Small intestine (tissue), 7 donors: ENCODE results near the gene FAM234B. TPM values are rescaled to one million over a fixed set of nuclear protein-coding genes. Genes with fewer than 3 reads are reported as not detected.

ENCODE experiments used
- DNase-seq, 2 donors: peaks; one replicate each; pipeline versions ENCODE4 v3.0.0 to v3.0.0-alpha.2; 2013
- FAIRE-seq: peaks from 2 replicates; lab custom pipeline; 2012; peaks lifted over from hg19 to GRCh38; lab: Jason Lieb, UNC
- H3K27ac ChIP-seq, 3 donors: one replicate each; pipeline ENCODE4 v1.5.1; 2013; ENCODE audit warnings: low read length in 2 of 3, mild to moderate bottlenecking in 2 of 3, control low read depth in 1 of 3, inconsistent platforms in 1 of 3, low read depth in 1 of 3, moderate library complexity in 1 of 3
- H3K27me3 ChIP-seq, 3 donors: one replicate each; pipeline ENCODE4 v1.6.1; 2013; ENCODE audit warnings: low read length in 3 of 3, inconsistent platforms in 1 of 3; ENCODE audit not compliant: control insufficient read depth in 3 of 3, insufficient read depth in 3 of 3
- H3K36me3 ChIP-seq, 3 donors: one replicate each; pipeline ENCODE4 v1.6.1; 2013; ENCODE audit warnings: low read length in 3 of 3, inconsistent platforms in 1 of 3, low read depth in 1 of 3, mild to moderate bottlenecking in 1 of 3, moderate library complexity in 1 of 3; ENCODE audit not compliant: control insufficient read depth in 3 of 3, insufficient read depth in 2 of 3
- H3K4me1 ChIP-seq, 3 donors: one replicate each; pipeline ENCODE4 v1.6.1; 2013; ENCODE audit warnings: low read length in 2 of 3, inconsistent platforms in 1 of 3, low read depth in 1 of 3, mild to moderate bottlenecking in 1 of 3, moderate library complexity in 1 of 3; ENCODE audit not compliant: control insufficient read depth in 3 of 3, insufficient read depth in 2 of 3
- H3K4me3 ChIP-seq, 3 donors: one replicate each; pipeline ENCODE4 v1.5.1; 2013; ENCODE audit warnings: low read length in 3 of 3, control low read depth in 1 of 3, inconsistent platforms in 1 of 3, low read depth in 1 of 3, mild to moderate bottlenecking in 1 of 3, moderate library complexity in 1 of 3
- H3K9me3 ChIP-seq, 2 donors: one replicate each; pipeline ENCODE4 v1.6.1; 2013; ENCODE audit warnings: low read depth in 1 of 2, low read length in 1 of 2; ENCODE audit not compliant: control insufficient read depth in 2 of 2, insufficient read depth in 1 of 2
- WGBS, 3 donors: extraction: QIAGEN DNeasy Blood & Tissue Kit; methylation state at CpG; one replicate each; pipeline ENCODE4 v1.1.7; 2013; 5-methylcytosine and 5-hydroxymethylcytosine counted together
- polyA plus RNA-seq, 4 donors: library from polyadenylated mRNA; stranded (reverse) in 3 of 4; unstranded in 1 of 4; fragments of 200-250 nt in 3 of 4; fragments of 120-200 nt in 1 of 4; gene quantifications; one replicate each; pipeline versions ENCODE4 v1.2.1 to v1.2.3, GENCODE V29; 2013
- donor health status: healthy with polysubstance abuse.
- donor health status: control.
- donor health status: control.
- donor health status: Bipolar disorder and iron deficiency.
- donor health status: healthy.

FAM234B gene
- polyA plus RNA-seq, 4 donors, result 0.45 to 7.8 (median 1.4) TPM

GRCh38 chr12:13039328-13039956 is 4.7 kb upstream of the FAM234B start:
- FAIRE-seq, result no peak
- WGBS, 3 donors, result 31 to 49% (median 37%) methylated on average over 5 of the region's 5 CpGs

GRCh38 chr12:13041224-13041623 is 3.0 kb upstream of the FAM234B start:
- Histone ChIP-seq H3K4me3 (no peak overlapping the region), H3K9me3 (no peaks in the 10 kb centered on the region), H3K27ac (no peak overlapping the region), H3K36me3 (no peaks in the 10 kb centered on the region), H3K4me1 (peaks cover 0 to 15% (median 0%) of the 10 kb centered on the region in 3 donors), H3K27me3 (no peaks in the 10 kb centered on the region)
- 87 to 96% (median 93%) methylated on average over 2 of the region's 2 CpGs for WGBS, 3 donors
- FAIRE-seq (no peak), DNase-seq (no peak)

More at GRCh38 chr12:13039328-13039956, 4.7 kb upstream of the FAM234B start:
- H3K27me3 ChIP-seq, result no peaks in the 10 kb centered on the region
- no peaks in the 10 kb centered on the region for H3K36me3 ChIP-seq
- H3K4me1 ChIP-seq, result peaks cover 0 to 15% (median 0%) of the 10 kb centered on the region in 3 donors
- H3K9me3 ChIP-seq, result no peaks in the 10 kb centered on the region
- no peak overlapping the region for H3K4me3 ChIP-seq
- peak; percentile 71 to 74 for DNase-seq
- no peak overlapping the region for H3K27ac ChIP-seq

- H3K4me1 ChIP-seq, result peaks cover 0 to 18% (median 0%) of the 10 kb centered on the region in 3 donors
- H3K9me3 ChIP-seq, result no peaks in the 10 kb centered on the region
- H3K27me3 ChIP-seq, result no peaks in the 10 kb centered on the region
- no peak overlapping the region for H3K27ac ChIP-seq
- no peaks in the 10 kb centered on the region for H3K36me3 ChIP-seq
- no peak for FAIRE-seq
- DNase-seq, result no peak
- H3K4me3 ChIP-seq, result no peak overlapping the region
- WGBS, 3 donors, result 82 to 90% (median 82%) methylated on average over 4 of the region's 4 CpGs
Measured at GRCh38 chr12:13042666-13043230, 1.4 kb upstream of the FAM234B start.

- Histone ChIP-seq H3K27ac (no peak overlapping the region), H3K9me3 (peaks cover 0 to 8% of the 10 kb centered on the region in 2 donors), H3K27me3 (peaks cover 0 to 1% (median 0%) of the 10 kb centered on the region in 3 donors), H3K4me1 (peaks cover 0 to 12% (median 2%) of the 10 kb centered on the region in 3 donors), H3K36me3 (no peaks in the 10 kb centered on the region), H3K4me3 (peak overlapping the region in 2 of 3 donors; percentile 72 to 84)
- no peak for DNase-seq
- FAIRE-seq, result no peak
- WGBS, 3 donors, result 6 to 15% (median 11%) methylated on average over 5 of the region's 5 CpGs
Measured at GRCh38 chr12:13044906-13045299, 722 bp downstream of the FAM234B start.

GRCh38 chr12:13045816-13046215 is 1.6 kb downstream of the FAM234B start:
- peaks cover 0 to 8% of the 10 kb centered on the region in 2 donors for H3K9me3 ChIP-seq
- peaks cover 0 to 2% (median 0%) of the 10 kb centered on the region in 3 donors for H3K27me3 ChIP-seq
- H3K4me1 ChIP-seq, result peaks cover 0 to 7% (median 4%) of the 10 kb centered on the region in 3 donors
- no peak overlapping the region for H3K27ac ChIP-seq
- no peak overlapping the region for H3K4me3 ChIP-seq
- WGBS, 3 donors, result 97 to 98% (median 97%) methylated on average over 8 of the region's 8 CpGs
- DNase-seq, result no peak
- FAIRE-seq, result no peak
- no peaks in the 10 kb centered on the region for H3K36me3 ChIP-seq

DNA sequence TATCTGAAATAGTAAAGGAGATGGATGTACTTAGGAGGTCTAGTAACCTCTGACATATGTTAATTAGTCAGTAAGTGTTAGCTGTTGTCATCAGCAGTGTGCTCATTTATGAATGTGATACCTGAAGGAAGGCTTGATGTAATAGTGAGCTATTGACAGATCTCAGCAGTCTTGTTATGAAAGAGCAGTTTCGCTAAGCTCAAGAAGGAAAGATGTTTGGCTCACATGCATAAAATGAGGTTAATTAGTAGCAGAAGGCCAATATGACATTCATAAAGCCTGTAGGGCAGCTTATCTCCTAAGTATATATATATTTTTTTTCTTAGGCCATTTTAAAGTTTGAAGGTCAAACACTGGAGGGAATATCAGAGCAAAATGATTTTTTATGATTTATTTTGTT is 2.8 kb downstream of the FAM234B start:
- H3K27me3 ChIP-seq, result peaks cover 0 to 2% (median 0%) of the 10 kb centered on the region in 3 donors
- peak overlapping the region in 2 of 3 donors; percentile 15 to 73 for H3K27ac ChIP-seq
- peak; percentile 83 to 87 for DNase-seq
- H3K4me1 ChIP-seq, result peaks cover 0 to 7% (median 4%) of the 10 kb centered on the region in 3 donors
- H3K9me3 ChIP-seq, result peaks cover 0 to 8% of the 10 kb centered on the region in 2 donors
- H3K36me3 ChIP-seq, result no peaks in the 10 kb centered on the region
- H3K4me3 ChIP-seq, result no peak overlapping the region
- 3 to 56% (median 35%) methylated on average over 1 of the region's 1 CpG for WGBS, 3 donors
- no peak for FAIRE-seq

- H3K36me3 ChIP-seq, result no peaks in the 10 kb centered on the region
- peaks cover 0 to 4% (median 3%) of the 10 kb centered on the region in 3 donors for H3K4me1 ChIP-seq
- peak overlapping the region in 1 of 3 donors; percentile 27 for H3K27ac ChIP-seq
- DNase-seq (no peak), FAIRE-seq (no peak)
- peaks cover 0 to 16% of the 10 kb centered on the region in 2 donors for H3K9me3 ChIP-seq
- 58 to 71% (median 68%) methylated on average over 3 of the region's 3 CpGs for WGBS, 3 donors
- peaks cover 0 to 2% (median 0%) of the 10 kb centered on the region in 3 donors for H3K27me3 ChIP-seq
- H3K4me3 ChIP-seq, result no peak overlapping the region
Measured at GRCh38 chr12:13049816-13050215, 5.6 kb downstream of the FAM234B start.

DNA sequence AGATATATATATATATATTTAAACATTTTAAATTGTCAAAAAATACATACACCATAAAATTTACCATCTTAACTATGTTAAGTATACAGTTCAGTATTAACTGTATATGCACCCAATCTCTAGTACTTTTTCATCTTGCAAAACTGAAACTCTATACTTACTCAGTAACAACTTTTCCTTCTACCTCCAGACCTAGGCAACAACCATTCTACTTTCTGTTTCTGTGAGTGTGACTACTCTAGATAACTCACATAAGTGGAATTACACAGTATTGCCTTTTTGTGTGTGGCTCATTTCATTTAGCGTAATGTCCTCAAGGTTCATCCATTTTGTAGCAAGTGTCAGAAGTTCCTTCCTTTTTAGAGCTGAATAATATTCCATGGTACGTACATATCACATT is 8.2 kb downstream of the FAM234B start:
- Histone ChIP-seq H3K4me3 (no peak overlapping the region), H3K9me3 (peaks cover 0 to 16% of the 10 kb centered on the region in 2 donors), H3K27me3 (peaks cover 0 to 2% (median 0%) of the 10 kb centered on the region in 3 donors), H3K36me3 (peaks cover 0 to 6% (median 3%) of the 10 kb centered on the region in 3 donors), H3K27ac (no peak overlapping the region), H3K4me1 (peaks cover 0 to 4% (median 0%) of the 10 kb centered on the region in 3 donors)
- WGBS, 3 donors, result 47 to 49% (median 49%) methylated on average over 2 of the region's 2 CpGs
- FAIRE-seq (no peak), DNase-seq (no peak)
